Activated CD8-positive, alpha-beta memory T cell treated with anti-CD3 and anti-CD28 coated beads, Interleukin-2, amount 50 U/mL, for 48 hours (primary cell): Measurements from ENCODE around the gene CNOT6.
"Not testable (repeated sequence)": the region's sequence is repeated elsewhere in the genome, so short reads cannot be mapped to it uniquely, and the experiment has no call there.

Source experiments
- DNase-seq: peaks from one replicate; pipeline ENCODE4 v3.0.0-alpha.2; 2020

CNOT6 gene

GRCh38 chr5:180521591-180521990 is 27.4 kb downstream of the CNOT6 start:
- DNase-seq = no peak

DNA sequence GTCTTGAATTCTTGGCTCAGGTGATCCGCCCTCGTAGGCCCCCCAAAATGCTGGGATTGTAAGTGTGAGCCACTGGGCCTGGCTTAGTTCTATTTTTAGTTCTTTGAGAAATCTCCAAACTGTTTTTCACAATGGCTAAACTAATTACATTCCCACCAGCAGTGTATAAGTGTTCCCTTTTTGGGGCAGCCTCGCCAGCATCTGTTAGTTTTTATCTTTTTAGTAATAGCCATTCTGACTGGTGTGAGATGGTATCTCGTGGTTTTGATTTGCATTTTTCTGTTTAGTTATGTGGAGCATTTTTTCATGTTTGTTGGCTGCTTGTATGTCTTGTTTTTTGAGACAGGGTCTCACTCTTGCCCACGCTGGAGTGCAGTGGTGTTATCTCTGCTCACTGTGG is 28.2 kb downstream of the CNOT6 start:
- no peak for DNase-seq

DNA sequence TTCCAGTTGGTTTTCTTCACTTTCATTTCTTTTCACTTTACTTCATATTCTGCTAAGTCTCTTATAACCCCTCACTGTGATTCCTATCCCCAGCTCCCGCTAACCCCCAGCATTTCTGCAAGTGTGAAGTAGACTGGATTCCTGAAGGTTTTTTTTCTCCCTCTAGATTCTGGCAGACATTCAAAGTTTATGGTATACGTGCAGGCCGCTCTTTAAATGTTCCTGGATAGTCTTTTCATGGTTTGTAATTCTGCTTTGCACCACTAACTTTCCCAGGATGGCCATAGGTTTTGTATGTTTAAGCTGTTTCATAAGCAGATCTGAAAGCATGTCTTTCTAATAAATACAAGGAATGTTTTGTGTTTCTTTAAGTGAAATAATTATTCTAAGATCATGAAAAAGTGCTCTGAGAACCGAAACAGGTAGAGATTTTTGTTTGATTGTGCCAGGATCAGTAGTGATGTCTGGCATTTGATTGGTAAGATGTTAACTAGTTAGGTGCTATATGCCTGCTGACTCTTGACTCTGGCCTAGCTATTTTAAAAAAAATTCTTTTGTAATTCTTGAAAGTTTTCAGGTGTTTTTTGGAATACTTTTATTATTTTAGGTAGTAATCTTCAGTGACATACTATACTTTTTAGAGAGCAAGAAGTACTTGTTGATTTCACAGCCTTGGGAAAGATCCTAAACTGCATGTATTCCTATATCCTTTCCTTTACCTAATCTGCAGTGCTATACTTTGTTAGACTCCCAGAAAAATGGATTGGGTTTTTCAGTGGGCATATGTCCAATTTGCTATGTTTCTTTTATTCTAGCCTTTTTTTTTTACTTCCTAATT is 29.7 kb downstream of the CNOT6 start:
- DNase-seq = no peak

- DNase-seq = no peak
Observed at GRCh38 chr5:180525399-180525798, 31.2 kb downstream of the CNOT6 start.

DNA sequence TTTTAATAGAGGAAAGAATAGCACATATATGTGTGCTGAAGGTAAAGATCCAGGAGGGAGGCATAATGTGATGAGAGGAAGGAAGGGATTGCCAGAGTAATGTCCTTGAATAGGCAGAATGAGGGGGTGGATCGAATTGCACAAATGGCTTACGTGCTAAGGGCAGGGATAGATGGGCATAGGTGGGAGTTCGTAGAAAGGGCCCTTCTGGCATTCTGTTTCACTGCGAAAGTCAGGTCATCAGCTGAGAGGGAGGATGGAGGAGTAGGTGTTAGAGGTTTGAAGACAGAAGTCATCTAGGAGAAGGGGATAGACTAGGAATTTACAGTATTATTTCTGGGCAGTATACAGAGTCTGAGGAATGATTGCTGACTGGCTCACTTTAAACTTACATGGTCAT is 32.1 kb downstream of the CNOT6 start:
- DNase-seq = no peak

DNA sequence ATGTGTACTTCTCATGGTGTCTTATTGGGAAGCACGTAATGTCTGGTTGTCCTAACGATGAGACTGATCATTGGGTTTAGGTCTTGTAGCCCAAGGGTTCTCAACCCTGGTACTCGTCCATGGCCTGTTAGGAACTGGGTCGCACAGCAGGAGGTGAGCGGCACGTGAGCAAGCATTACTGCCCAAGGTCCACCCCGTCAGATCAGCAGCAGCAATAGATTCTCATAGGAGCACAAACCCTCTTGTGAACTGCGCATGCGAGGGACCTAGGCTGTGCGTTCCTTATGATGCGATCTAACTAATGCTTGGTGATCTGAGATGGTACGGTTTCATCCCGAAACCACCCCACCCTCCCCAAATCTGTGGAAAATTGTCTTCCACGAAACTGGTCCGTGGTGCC is 33.5 kb downstream of the CNOT6 start:
- no peak for DNase-seq

GRCh38 chr5:180531036-180531585 is 36.9 kb downstream of the CNOT6 start:
- not testable (repeated sequence) for DNase-seq

DNA sequence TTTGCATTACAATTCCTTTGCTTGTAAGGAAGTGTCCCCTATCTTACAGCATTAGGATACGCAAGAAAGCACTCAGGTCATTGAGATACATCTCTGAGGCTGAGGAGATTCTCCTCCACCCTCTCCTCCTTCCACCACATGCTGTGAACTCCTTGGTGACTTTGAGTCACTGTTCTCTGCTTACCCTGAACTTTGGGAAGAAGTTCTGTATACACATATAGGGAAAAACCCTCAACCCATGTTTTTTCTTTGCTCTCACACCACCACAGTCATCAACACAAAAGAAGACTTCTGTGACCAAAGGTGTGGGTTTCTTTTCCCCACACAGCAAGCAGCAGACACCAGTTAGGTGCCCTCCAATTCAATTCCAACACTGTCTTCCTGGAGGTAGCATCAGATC is 38.1 kb downstream of the CNOT6 start:
- no peak for DNase-seq

GRCh38 chr5:180533845-180534244 is 39.7 kb downstream of the CNOT6 start:
- DNase-seq = no peak

GRCh38 chr5:180535573-180535972 is 41.4 kb downstream of the CNOT6 start:
- no peak for DNase-seq

- DNase-seq = no peak
Observed at GRCh38 chr5:180540050-180540694, 46.0 kb downstream of the CNOT6 start.

DNA sequence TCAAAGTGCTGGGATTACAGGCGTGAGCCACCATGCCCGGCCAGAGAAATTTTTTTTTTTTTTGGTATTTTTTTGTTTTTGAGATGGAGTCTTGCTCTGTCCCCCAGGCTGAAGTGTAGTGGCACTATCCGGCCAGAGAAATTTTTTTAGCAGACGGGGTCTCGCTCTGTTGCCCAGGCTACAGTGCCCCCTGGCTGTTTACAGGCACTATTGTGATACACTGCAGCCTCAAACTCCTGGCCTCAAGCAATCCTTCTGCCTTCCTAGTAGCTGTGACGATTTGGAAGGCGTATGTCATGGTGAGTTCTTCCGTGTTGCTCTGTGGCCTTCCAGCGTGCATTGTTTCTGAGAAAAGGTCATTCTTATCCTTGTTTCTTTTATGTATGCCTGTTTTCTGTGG is 47.5 kb downstream of the CNOT6 start:
- no peak for DNase-seq

DNA sequence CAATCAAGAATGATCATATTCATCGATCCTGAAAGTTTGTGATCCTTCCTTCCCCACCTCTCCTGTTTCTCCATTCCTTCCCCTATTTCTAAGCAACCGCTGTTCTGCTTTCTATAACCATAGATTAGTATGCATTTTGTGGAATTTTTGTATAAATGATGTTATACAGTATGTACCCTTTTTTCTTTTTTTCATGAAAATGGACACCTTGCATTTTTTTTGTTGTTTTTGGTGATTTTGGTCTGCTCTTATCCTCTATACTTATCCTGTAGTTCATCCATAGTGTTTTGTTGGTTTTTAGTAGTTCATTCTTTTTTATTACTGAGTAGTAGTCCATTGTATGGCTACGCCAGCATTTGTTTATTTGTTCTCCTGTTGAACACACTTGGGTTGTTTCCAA is 51.1 kb downstream of the CNOT6 start:
- no peak for DNase-seq

DNA sequence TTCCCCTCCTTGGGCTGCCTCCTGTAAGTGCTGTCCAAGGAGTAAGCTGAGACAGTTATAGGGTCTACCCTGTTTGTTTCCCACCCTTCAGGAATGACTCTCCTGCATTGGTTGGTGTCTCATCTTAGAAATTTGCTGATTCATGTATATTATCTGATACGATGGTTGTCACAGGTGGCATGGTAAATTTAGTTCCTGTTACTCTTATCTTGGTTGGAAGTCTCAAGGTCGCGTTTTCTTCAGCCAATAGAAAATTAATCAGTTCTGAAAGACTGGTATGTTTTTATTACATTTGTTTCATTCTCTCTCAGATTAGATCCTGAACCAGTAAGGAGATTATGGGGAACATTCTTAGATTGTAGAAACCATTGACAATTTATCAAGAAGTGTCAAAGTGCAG is 54.4 kb downstream of the CNOT6 start:
- DNase-seq = no peak

- DNase-seq = no peak
Observed at GRCh38 chr5:180553530-180553929, 59.4 kb downstream of the CNOT6 start.

DNA sequence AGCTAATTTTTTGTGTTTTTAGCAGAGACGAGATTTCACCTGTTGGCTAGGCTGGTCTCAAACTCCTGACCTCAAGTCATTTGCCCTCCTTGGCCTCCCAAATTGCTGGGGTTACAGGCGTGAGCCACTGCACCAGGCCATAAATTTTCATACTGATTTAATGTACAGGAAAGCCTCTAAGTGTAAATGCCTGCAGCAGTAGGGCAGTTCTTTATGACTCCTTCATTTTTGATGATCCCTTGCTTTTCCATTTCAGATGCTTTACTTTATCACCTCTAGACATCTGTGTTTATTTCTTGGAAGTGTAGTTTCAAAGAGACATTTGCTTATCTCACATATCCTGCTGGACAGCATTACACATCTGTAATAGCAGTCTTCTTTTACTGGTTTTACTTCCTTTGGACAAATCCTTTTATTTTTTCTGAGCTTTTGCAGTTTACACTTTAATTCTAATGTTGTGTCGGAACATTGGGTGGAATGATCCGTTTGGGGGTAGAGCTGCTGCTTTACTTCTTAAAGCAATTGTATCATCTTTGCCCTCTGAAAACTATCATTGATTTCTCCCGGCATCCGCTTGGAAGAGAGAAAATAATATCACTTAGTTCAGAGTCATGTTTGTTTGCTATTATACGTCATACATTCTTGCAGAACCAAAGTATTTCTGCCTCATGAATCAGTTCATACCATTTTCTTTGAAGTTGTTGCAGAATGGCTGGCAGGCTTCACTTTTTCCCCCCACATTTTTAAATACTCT is 61.2 kb downstream of the CNOT6 start:
- DNase-seq = no peak

- no peak for DNase-seq
Observed at GRCh38 chr5:180557217-180557809, 63.1 kb downstream of the CNOT6 start.

GRCh38 chr5:180558232-180558631 is 64.1 kb downstream of the CNOT6 start:
- DNase-seq = no peak

- no peak for DNase-seq
Observed at GRCh38 chr5:180563994-180564393, 69.8 kb downstream of the CNOT6 start.

- DNase-seq = no peak
Observed at GRCh38 chr5:180568914-180569313, 74.7 kb downstream of the CNOT6 start.

DNA sequence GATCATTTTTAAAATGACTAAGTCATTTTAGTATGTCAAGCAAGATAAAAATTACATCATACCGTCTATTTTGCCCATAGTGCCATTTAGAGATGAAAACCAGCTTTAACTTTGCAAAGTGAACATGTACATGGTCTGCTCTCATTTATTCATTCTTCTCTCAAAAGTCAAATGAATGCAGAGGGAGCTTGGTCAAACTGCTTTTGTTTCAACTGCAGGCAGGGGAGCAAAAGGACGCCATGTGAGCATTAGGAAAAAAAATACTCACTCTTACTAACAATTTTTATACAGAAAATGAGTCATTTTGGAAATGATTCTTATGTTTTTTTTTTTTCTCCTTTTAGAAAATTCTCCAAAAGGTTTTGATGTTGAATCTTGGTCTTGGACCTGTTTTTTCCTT is 81.4 kb downstream of the CNOT6 start:
- DNase-seq = no peak

DNA sequence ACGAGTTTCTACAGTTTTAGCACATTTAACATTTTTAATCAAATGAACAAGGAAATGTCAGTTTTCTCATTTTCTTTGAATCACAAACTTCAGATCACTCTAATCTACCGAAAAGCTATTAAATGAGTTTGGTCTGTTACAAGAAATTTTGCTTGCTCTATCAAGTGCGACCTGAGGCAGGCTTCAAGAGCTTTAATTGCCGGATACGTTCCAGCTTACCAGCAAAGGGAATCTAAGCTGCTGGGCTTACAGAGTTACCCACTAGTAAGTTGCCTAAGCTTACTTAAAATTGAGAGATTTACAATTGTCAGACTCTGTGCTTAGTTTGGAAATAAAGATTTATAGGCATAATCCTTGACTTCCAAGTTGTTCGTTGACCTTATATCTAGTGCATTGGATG is 86.5 kb downstream of the CNOT6 start:
- DNase-seq = no peak

DNA sequence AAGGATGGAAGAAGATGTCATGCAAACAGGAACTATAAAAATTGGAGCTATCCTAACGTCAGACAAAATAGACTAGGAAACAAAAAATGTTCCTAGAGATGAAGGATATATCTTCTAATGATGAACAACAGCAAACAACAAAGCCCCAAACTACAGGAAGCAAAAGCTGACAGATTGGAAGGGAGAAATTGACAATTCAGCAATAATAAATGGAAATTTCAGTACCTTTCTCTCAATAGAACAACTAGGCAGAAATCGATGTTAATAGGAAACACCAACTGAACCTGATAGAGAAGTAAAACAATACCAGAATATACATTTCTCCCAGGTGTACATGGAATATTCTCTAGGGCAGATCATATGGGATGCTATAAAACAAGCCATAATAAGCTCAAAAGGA is 89.6 kb downstream of the CNOT6 start:
- DNase-seq = no peak
